Measurements from ENCODE around the gene MRPL2. TPM values are rescaled to one million over a fixed set of nuclear protein-coding genes. Genes with fewer than 3 reads are reported as not detected.

MRPL2 gene
- polyA plus RNA-seq, 1 donor from 2014 or later: 22.5 TPM

DNA sequence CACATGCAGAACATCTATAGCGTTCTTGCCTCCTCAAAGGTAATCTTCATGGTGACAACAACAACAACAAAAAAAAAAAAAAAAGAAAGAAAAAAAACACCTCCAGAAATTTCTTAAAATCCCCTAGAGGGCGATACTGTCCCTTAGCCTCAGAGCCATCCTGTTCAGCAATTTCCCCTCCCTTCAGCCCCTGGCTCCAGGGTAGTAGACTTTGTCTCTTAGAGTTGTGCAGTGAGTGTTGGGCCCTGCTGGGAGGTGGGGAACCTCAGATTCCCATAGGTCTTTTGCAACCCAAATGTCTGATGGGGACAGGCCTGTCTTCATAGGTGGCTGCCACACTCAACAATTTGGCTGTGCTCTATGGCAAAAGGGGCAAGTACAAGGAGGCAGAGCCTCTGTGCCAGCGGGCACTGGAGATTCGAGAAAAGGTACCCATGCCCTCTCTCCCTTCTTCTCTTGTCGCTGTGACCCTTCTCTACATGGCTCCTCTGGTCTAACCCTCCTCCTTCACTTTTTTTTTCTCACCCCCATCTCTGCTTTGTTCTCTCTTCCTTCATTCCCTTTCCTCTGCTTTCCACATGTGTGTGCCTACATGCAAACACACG is 10.9 kb upstream of the MRPL2 start:
- Histone ChIP-seq H2AFZ (ENCODE audit: low read depth, low read length) (no peak overlapping the region), H3K27ac (ENCODE audit: low read length) (no peak overlapping the region), H3K27me3 (ENCODE audit: insufficient read depth, low read depth, low read length) (no peaks in the 10 kb centered on the region), H3K9me2 (ENCODE audit: insufficient read depth, low read length) (no peaks in the 10 kb centered on the region), H3K9ac (ENCODE audit: low read length) (no peak overlapping the region), H3K4me2 (ENCODE audit: low read length) (no peak overlapping the region), H4K20me1 (ENCODE audit: insufficient read depth) (no peaks in the 10 kb centered on the region), H3K36me3 (ENCODE audit: insufficient read depth, low read length) (peaks cover 8% of the 10 kb centered on the region), H3F3A (ENCODE audit: insufficient read depth, low read length, poor library complexity, severe bottlenecking) (no peaks in the 10 kb centered on the region), H3K79me2 (replicated peaks; ENCODE audit: insufficient read depth, low read length) (no peaks in the 10 kb centered on the region), H3K4me3 (ENCODE audit: low read length) (no peak overlapping the region), H3K9me3 (ENCODE audit: low read length) (no peaks in the 10 kb centered on the region)
- TF ChIP-seq SMC3 (conservative IDR thresholded peaks at IDR 0.05; ENCODE audit: poor library complexity) (peak; percentile 63), RAD21 (conservative IDR thresholded peaks at IDR 0.05) (peak; percentile 56), MXI1 (conservative IDR thresholded peaks at IDR 0.05; ENCODE audit: poor library complexity, severe bottlenecking) (no peak), EZH2 (IDR thresholded peaks at IDR 0.05; ENCODE audit: borderline replicate concordance, insufficient read depth, low read length, poor library complexity, severe bottlenecking) (no peak), TAF1 (IDR thresholded peaks at IDR 0.05; ENCODE audit: low read depth) (no peak), EP300 (conservative IDR thresholded peaks at IDR 0.05; ENCODE audit: poor library complexity, severe bottlenecking) (no peak), POLR2AphosphoS5 (IDR thresholded peaks at IDR 0.05) (no peak)
- TF ChIP-seq, protein P1, sequence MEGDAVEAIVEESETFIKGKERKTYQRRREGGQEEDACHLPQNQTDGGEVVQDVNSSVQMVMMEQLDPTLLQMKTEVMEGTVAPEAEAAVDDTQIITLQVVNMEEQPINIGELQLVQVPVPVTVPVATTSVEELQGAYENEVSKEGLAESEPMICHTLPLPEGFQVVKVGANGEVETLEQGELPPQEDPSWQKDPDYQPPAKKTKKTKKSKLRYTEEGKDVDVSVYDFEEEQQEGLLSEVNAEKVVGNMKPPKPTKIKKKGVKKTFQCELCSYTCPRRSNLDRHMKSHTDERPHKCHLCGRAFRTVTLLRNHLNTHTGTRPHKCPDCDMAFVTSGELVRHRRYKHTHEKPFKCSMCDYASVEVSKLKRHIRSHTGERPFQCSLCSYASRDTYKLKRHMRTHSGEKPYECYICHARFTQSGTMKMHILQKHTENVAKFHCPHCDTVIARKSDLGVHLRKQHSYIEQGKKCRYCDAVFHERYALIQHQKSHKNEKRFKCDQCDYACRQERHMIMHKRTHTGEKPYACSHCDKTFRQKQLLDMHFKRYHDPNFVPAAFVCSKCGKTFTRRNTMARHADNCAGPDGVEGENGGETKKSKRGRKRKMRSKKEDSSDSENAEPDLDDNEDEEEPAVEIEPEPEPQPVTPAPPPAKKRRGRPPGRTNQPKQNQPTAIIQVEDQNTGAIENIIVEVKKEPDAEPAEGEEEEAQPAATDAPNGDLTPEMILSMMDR (IDR thresholded peaks at IDR 0.05; ENCODE audit: poor library complexity, severe bottlenecking): peak; percentile 52
- TF ChIP-seq, protein P2, sequence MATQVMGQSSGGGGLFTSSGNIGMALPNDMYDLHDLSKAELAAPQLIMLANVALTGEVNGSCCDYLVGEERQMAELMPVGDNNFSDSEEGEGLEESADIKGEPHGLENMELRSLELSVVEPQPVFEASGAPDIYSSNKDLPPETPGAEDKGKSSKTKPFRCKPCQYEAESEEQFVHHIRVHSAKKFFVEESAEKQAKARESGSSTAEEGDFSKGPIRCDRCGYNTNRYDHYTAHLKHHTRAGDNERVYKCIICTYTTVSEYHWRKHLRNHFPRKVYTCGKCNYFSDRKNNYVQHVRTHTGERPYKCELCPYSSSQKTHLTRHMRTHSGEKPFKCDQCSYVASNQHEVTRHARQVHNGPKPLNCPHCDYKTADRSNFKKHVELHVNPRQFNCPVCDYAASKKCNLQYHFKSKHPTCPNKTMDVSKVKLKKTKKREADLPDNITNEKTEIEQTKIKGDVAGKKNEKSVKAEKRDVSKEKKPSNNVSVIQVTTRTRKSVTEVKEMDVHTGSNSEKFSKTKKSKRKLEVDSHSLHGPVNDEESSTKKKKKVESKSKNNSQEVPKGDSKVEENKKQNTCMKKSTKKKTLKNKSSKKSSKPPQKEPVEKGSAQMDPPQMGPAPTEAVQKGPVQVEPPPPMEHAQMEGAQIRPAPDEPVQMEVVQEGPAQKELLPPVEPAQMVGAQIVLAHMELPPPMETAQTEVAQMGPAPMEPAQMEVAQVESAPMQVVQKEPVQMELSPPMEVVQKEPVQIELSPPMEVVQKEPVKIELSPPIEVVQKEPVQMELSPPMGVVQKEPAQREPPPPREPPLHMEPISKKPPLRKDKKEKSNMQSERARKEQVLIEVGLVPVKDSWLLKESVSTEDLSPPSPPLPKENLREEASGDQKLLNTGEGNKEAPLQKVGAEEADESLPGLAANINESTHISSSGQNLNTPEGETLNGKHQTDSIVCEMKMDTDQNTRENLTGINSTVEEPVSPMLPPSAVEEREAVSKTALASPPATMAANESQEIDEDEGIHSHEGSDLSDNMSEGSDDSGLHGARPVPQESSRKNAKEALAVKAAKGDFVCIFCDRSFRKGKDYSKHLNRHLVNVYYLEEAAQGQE (IDR thresholded peaks at IDR 0.05; ENCODE audit: borderline replicate concordance): no peak

DNA sequence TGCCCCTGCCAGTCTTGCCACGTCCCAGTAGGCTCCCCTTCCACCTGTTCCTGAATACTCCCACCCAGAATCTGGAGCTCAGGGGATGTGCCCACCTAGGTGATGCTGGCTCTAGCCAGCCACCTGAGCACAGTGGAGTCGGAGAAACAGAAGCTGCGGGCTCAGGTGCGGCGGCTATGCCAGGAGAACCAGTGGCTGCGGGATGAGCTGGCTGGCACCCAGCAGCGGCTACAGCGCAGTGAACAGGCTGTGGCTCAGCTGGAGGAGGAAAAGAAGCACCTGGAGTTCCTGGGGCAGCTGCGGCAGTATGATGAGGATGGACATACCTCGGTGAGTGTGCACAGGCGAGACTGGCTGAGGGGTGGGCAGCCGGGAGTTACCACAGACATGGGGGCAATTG is 3.6 kb upstream of the MRPL2 start:
- TF ChIP-seq EZH2 (IDR thresholded peaks at IDR 0.05; ENCODE audit: borderline replicate concordance, insufficient read depth, low read length, poor library complexity, severe bottlenecking): no peak
- TF ChIP-seq, protein P2 (IDR thresholded peaks at IDR 0.05; ENCODE audit: borderline replicate concordance): no peak
- TF ChIP-seq, protein P1 (IDR thresholded peaks at IDR 0.05; ENCODE audit: poor library complexity, severe bottlenecking): no peak
- no peak for TF ChIP-seq SMC3 (conservative IDR thresholded peaks at IDR 0.05; ENCODE audit: poor library complexity)
- TF ChIP-seq POLR2AphosphoS5 (IDR thresholded peaks at IDR 0.05): no peak
- TF ChIP-seq EP300 (conservative IDR thresholded peaks at IDR 0.05; ENCODE audit: poor library complexity, severe bottlenecking): no peak
- TF ChIP-seq MXI1 (conservative IDR thresholded peaks at IDR 0.05; ENCODE audit: poor library complexity, severe bottlenecking): no peak
- no peak for TF ChIP-seq TAF1 (IDR thresholded peaks at IDR 0.05; ENCODE audit: low read depth)
- no peak for TF ChIP-seq RAD21 (conservative IDR thresholded peaks at IDR 0.05)
- Histone ChIP-seq H3K27me3 (ENCODE audit: insufficient read depth, low read depth, low read length) (no peaks in the 10 kb centered on the region), H3K27ac (ENCODE audit: low read length) (no peak overlapping the region), H3K9me3 (ENCODE audit: low read length) (no peaks in the 10 kb centered on the region), H3F3A (ENCODE audit: insufficient read depth, low read length, poor library complexity, severe bottlenecking) (no peaks in the 10 kb centered on the region), H4K20me1 (ENCODE audit: insufficient read depth) (no peaks in the 10 kb centered on the region), H3K4me2 (ENCODE audit: low read length) (no peak overlapping the region), H2AFZ (ENCODE audit: low read depth, low read length) (no peak overlapping the region), H3K9ac (ENCODE audit: low read length) (no peak overlapping the region), H3K9me2 (ENCODE audit: insufficient read depth, low read length) (no peaks in the 10 kb centered on the region), H3K36me3 (ENCODE audit: insufficient read depth, low read length) (peaks cover 8% of the 10 kb centered on the region), H3K4me3 (ENCODE audit: low read length) (no peak overlapping the region), H3K79me2 (replicated peaks; ENCODE audit: insufficient read depth, low read length) (peaks cover 11% of the 10 kb centered on the region)
